ENCODE measurements around the gene TMEM259. TPM values are rescaled to one million over a fixed set of nuclear protein-coding genes. Genes with fewer than 3 reads are reported as not detected.

Gene TMEM259
- total and polyA plus RNA-seq, 2 of the 8 experiments (the other 6 are each of a cell fraction or from before 2014, with no cell fraction given) = 140 to 243 TPM

GRCh38 chr19:1000591-1001537, 20.1 kb downstream of the TMEM259 start:
- no peak overlapping the region for H3K56ac ChIP-seq (replicated peaks; ENCODE audit: insufficient read length, low read depth, low read length)
- peaks cover 6 to 33% (median 19%) of the 10 kb centered on the region in 4 experiments for H3K27me3 ChIP-seq (replicated peaks in 1 of 4; ENCODE audit: control insufficient read depth in 3 of 4, extremely low read depth in 1 of 4, insufficient read depth in 3 of 4, low read length in 3 of 4)
- H2AK5ac ChIP-seq (ENCODE audit: low read depth, low read length) = no peak overlapping the region
- no peak overlapping the region for H2BK5ac ChIP-seq (ENCODE audit: low read depth, low read length)
- H4K20me1 ChIP-seq (replicated peaks in 1 of 2; ENCODE audit: control insufficient read depth in 1 of 2, insufficient read depth in 2 of 2, low read length in 2 of 2) = peaks cover 0 to 3% of the 10 kb centered on the region in 2 experiments
- no peaks in the 10 kb centered on the region for H3K79me2 ChIP-seq (ENCODE audit: control insufficient read depth in 1 of 2, insufficient read depth in 2 of 2, low read length in 2 of 2)
- H2BK120ac ChIP-seq (replicated peaks; ENCODE audit: low read depth, low read length) = no peak overlapping the region
- no peak overlapping the region for H3K23ac ChIP-seq (ENCODE audit: insufficient read length)
- peaks cover 0 to 8% (median 5%) of the 10 kb centered on the region in 4 experiments; a peak in 3 of 7 replicates for H3K4me1 ChIP-seq (replicated peaks in 1 of 4; ENCODE audit: control insufficient read depth in 3 of 4, insufficient read depth in 4 of 4, low read length in 3 of 4)
- no peak overlapping the region for H2AFZ ChIP-seq (ENCODE audit: low read length)
- 5% methylated on average over 37 of the region's 73 CpGs; no CpG with 5 or more reads in 1 of the 2 experiments for WGBS, 2 experiments (ENCODE audit: extremely low coverage in 1 of 2, insufficient coverage in 1 of 2, insufficient read length in 1 of 2, insufficient replicate concordance in 2 of 2, low coverage in 1 of 2, low lambda C conversion rate in 2 of 2, missing lambda C conversion rate in 1 of 2)
- H3K27ac ChIP-seq (ENCODE audit: low read depth, low read length) = no peak overlapping the region
- peak overlapping the region; percentile 53 to 72; a peak in 3 of 4 replicates for H3K4me2 ChIP-seq (ENCODE audit: insufficient read depth in 1 of 2, low read depth in 2 of 2, low read length in 2 of 2)
- H3K9me3 ChIP-seq (ENCODE audit: insufficient read depth in 2 of 2, low read depth in 1 of 2, low read length in 1 of 2) = no peaks in the 10 kb centered on the region
- ChIA-PET CTCF (ENCODE audit: partially characterized antibody) (interaction anchor here (0.7 to 1.3 kb wide), 8 partner anchors 22 to 401 kb away, joined by 3 to 4 read pairs (median 3); partner anchors contain the start of gene ARHGAP45), POLR2A (ENCODE audit: partially characterized antibody) (interaction anchor here (1.1 kb wide), 2 partner anchors 38 to 88 kb away, joined by 3 read pairs; no protein-coding TSS in a partner anchor)
- H3K79me1 ChIP-seq (ENCODE audit: low read depth, low read length) = no peaks in the 10 kb centered on the region
- no peak overlapping the region for H2BK15ac ChIP-seq (ENCODE audit: low read length)
- no peak for DNase-seq (ENCODE audit: low read depth in 1 of 2, low spot score in 2 of 2)
- no peak overlapping the region for H2BK20ac ChIP-seq (ENCODE audit: low read length)
- no peak overlapping the region for H3K14ac ChIP-seq (ENCODE audit: insufficient read length)
- no peak overlapping the region for H3K9ac ChIP-seq (replicated peaks in 1 of 4; ENCODE audit: extremely low read depth in 1 of 4, low read depth in 3 of 4, low read length in 3 of 4)
- no peak overlapping the region for H4K5ac ChIP-seq (ENCODE audit: insufficient read length, low read depth, low read length)
- no peak overlapping the region for H2BK12ac ChIP-seq (ENCODE audit: low read depth, low read length)
- no peak overlapping the region for H3K4ac ChIP-seq (replicated peaks; ENCODE audit: insufficient read length, low read depth, low read length)
- no peaks in the 10 kb centered on the region for H3K36me3 ChIP-seq (ENCODE audit: control insufficient read depth in 2 of 4, insufficient read depth in 4 of 4, low read length in 3 of 4)
- peaks cover 4% of the 10 kb centered on the region; the same call in 1 of the 2 replicates for H3K23me2 ChIP-seq (ENCODE audit: low read depth, low read length)
- FAIRE-seq = no peak
- H3K4me3 ChIP-seq (ENCODE audit: extremely low read depth in 1 of 4, insufficient read depth in 2 of 4, low read depth in 3 of 4, low read length in 4 of 4) = peak overlapping the region in 3 of 4 experiments; percentile 9 to 67 (median 26); a peak in 5 of 8 replicates
- H4K8ac ChIP-seq (ENCODE audit: extremely low read depth, insufficient read depth, low read length) = peak overlapping the region; percentile 85; the same call in 1 of the 2 replicates
- no peak overlapping the region for H4K91ac ChIP-seq (replicated peaks; ENCODE audit: insufficient read length, low read length)
- no peak overlapping the region for H3K18ac ChIP-seq (ENCODE audit: extremely low read depth, low read length)
- TF ChIP-seq SIX5 (IDR thresholded peaks at IDR 0.05; ENCODE audit: low read depth, low read length) (no peak), HDAC6 (IDR thresholded peaks at IDR 0.05; ENCODE audit: low read depth, low read length) (no peak), RXRA (IDR thresholded peaks at IDR 0.05; ENCODE audit: insufficient read depth, low read depth, low read length) (no peak), MAX (IDR thresholded peaks at IDR 0.05) (no peak), BACH1 (IDR thresholded peaks at IDR 0.05; ENCODE audit: low read length) (no peak), TEAD4 (IDR thresholded peaks at IDR 0.05; ENCODE audit: low read depth, low read length) (no peak), CBX8 (IDR thresholded peaks at IDR 0.05; ENCODE audit: borderline replicate concordance, low read depth, low read length) (no peak), TBP (IDR thresholded peaks at IDR 0.05; ENCODE audit: low read depth, low read length) (no peak), PHF8 (conservative IDR thresholded peaks at IDR 0.05; ENCODE audit: low read depth, low read length) (no peak), GABPA (IDR thresholded peaks at IDR 0.05; ENCODE audit: borderline replicate concordance, insufficient read depth, low read length) (0 out of 2 replicates have a peak, but pooled peaks have one; percentile 16)

Data from H1 (cell line).